Gastroesophageal sphincter (tissue), 3 donors: ENCODE results near the gene SLC10A3.

Experiments
- CTCF ChIP-seq, 4 experiments: fragments of 200-600 bp in 2 of 4; fragments of 450-650 bp in 2 of 4; sonication (generic) in 1 of 4; IDR thresholded peaks; one replicate each; pipeline ENCODE4 v1.5.1; 2017 to 2019; ENCODE audit warnings: antibody characterized with exemption in 4 of 4, mild to moderate bottlenecking in 2 of 4, moderate library complexity in 2 of 4
- EP300 ChIP-seq: sonication (generic); formaldehyde crosslinking; IDR thresholded peaks from one replicate; pipeline ENCODE4 v1.6.1; 2017; ENCODE audit warnings: antibody characterized with exemption, mild to moderate bottlenecking
- POLR2A ChIP-seq, 2 donors: fragments of 450-650 bp; IDR thresholded peaks; one replicate each; pipeline ENCODE4 v1.6.1; 2017; ENCODE audit warnings: antibody characterized with exemption in 2 of 2, mild to moderate bottlenecking in 2 of 2, moderate library complexity in 1 of 2
- POLR2AphosphoS5 ChIP-seq: sonication (generic); formaldehyde crosslinking; IDR thresholded peaks from one replicate; pipeline ENCODE4 v1.6.1; 2017; ENCODE audit warnings: antibody characterized with exemption

- no peak for TF ChIP-seq CTCF (IDR thresholded peaks at IDR 0.05)
- TF ChIP-seq POLR2AphosphoS5: no peak
- TF ChIP-seq EP300: no peak
- TF ChIP-seq POLR2A (IDR thresholded peaks at IDR 0.05): no peak
Measured at GRCh38 chrX:154462396-154462795, 28.0 kb downstream of the SLC10A3 start.
